GM12875 (cell line): ENCODE measurements around the gene BLMH.

ENCODE experiments used
- H3K4me3 ChIP-seq: one replicate; pipeline ENCODE4 v1.5.1; 2011; ENCODE audit warnings: low read depth, low read length, control low read depth
- CTCF ChIP-seq: IDR thresholded peaks from 2 replicates; pipeline ENCODE4 v1.5.1; 2011; ENCODE audit warnings: low read depth, mild to moderate bottlenecking, control low read depth, inconsistent platforms, low read length, moderate library complexity, borderline replicate concordance; ENCODE audit not compliant: insufficient read depth

The BLMH gene

GRCh38 chr17:30225919-30226553 is 65.7 kb downstream of the BLMH start:
- no peak overlapping the region for H3K4me3 ChIP-seq
- no peak for TF ChIP-seq CTCF

GRCh38 chr17:30225112-30225511 is 66.6 kb downstream of the BLMH start:
- TF ChIP-seq CTCF = no peak
- no peak overlapping the region for H3K4me3 ChIP-seq

- no peak overlapping the region for H3K4me3 ChIP-seq
- TF ChIP-seq CTCF = no peak
Observed at GRCh38 chr17:30224419-30224960, 67.3 kb downstream of the BLMH start.

GRCh38 chr17:30222721-30223175 is 69.0 kb downstream of the BLMH start:
- H3K4me3 ChIP-seq = no peak overlapping the region
- TF ChIP-seq CTCF = no peak

GRCh38 chr17:30222251-30222650 is 69.5 kb downstream of the BLMH start:
- TF ChIP-seq CTCF = no peak
- no peak overlapping the region for H3K4me3 ChIP-seq

GRCh38 chr17:30221346-30221745 is 70.4 kb downstream of the BLMH start:
- no peak overlapping the region for H3K4me3 ChIP-seq
- no peak for TF ChIP-seq CTCF

GRCh38 chr17:30220414-30220813 is 71.3 kb downstream of the BLMH start:
- TF ChIP-seq CTCF = no peak
- H3K4me3 ChIP-seq = no peak overlapping the region
